H1 (cell line): ENCODE results near the gene PDK2.

ENCODE experiments used
- BRCA1 ChIP-seq: IDR thresholded peaks from 2 replicates; pipeline ENCODE4 v1.6.1; 2012; ENCODE audit warnings: low read depth, low read length, improper control_type of control experiment
- CHD7 ChIP-seq: fragments of 300-600 bp; sonication (generic); IDR thresholded peaks from 2 replicates; pipeline ENCODE4 v1.7.1; 2012; ENCODE audit warnings: low read length, moderate library complexity, mild to moderate bottlenecking, inconsistent platforms; ENCODE audit not compliant: insufficient replicate concordance
- CREB1 ChIP-seq: IDR thresholded peaks from 2 replicates; pipeline ENCODE4 v1.6.1; 2012; ENCODE audit warnings: inconsistent platforms
- EP300 ChIP-seq, 2 experiments: IDR thresholded peaks; 1 replicate in 1 of 2; 2 replicates in 1 of 2; pipeline ENCODE4 v1.6.1; 2011 to 2012; ENCODE audit warnings: low read depth in 2 of 2, low read length in 2 of 2, mild to moderate bottlenecking in 2 of 2, borderline replicate concordance in 1 of 2, inconsistent platforms in 1 of 2, moderate library complexity in 1 of 2
- EZH2 ChIP-seq: fragments of 200-600 bp; sonication (generic); IDR thresholded peaks from 2 replicates; pipeline ENCODE4 v1.7.1; 2012; ENCODE audit warnings: low read depth, mild to moderate bottlenecking, moderate library complexity, low read length, inconsistent platforms; ENCODE audit not compliant: severe bottlenecking
- GABPA ChIP-seq: IDR thresholded peaks from 2 replicates; pipeline ENCODE4 v1.6.1; 2011; ENCODE audit warnings: mild to moderate bottlenecking, low read length, moderate library complexity, borderline replicate concordance; ENCODE audit not compliant: insufficient read depth
- MAX ChIP-seq: IDR thresholded peaks from 2 replicates; pipeline ENCODE4 v1.6.1; 2012; ENCODE audit warnings: inconsistent platforms
- POLR2A ChIP-seq, 2 experiments: IDR thresholded peaks; 1 replicate in 1 of 2; 2 replicates in 1 of 2; pipeline ENCODE4 v1.6.1; 2011; ENCODE audit warnings: low read depth in 2 of 2, low read length in 2 of 2, mild to moderate bottlenecking in 2 of 2; ENCODE audit errors: control extremely low read depth in 1 of 2
- POLR2AphosphoS5 ChIP-seq: IDR thresholded peaks from 2 replicates; pipeline ENCODE4 v1.6.1; 2011; ENCODE audit warnings: low read depth, low read length
- TAF1 ChIP-seq: IDR thresholded peaks from 2 replicates; pipeline ENCODE4 v1.6.1; 2011; ENCODE audit warnings: mild to moderate bottlenecking, low read depth, low read length
- TEAD4 ChIP-seq: IDR thresholded peaks from 2 replicates; pipeline ENCODE4 v1.6.1; 2012; ENCODE audit warnings: low read depth, low read length, inconsistent platforms, mixed read lengths
- ZNF274 ChIP-seq: IDR thresholded peaks from 2 replicates; pipeline ENCODE4 v1.7.0; 2012; ENCODE audit warnings: low read length, borderline replicate concordance; ENCODE audit errors: extremely low read depth
- TF ChIP-seq, protein P1 (sequence below), 3 experiments: IDR thresholded peaks; 1 replicate in 2 of 3; 2 replicates in 1 of 3; pipeline versions ENCODE4 v1.5.1 to v1.6.1; 2011; ENCODE audit warnings: low read length in 3 of 3, mild to moderate bottlenecking in 3 of 3, inconsistent platforms in 2 of 3, low read depth in 1 of 3, moderate library complexity in 1 of 3; ENCODE audit not compliant: insufficient read depth in 1 of 3; ENCODE audit errors: control extremely low read depth in 1 of 3
- TF ChIP-seq, protein P2 (sequence below): IDR thresholded peaks from 2 replicates; pipeline ENCODE4 v1.6.1; 2011; ENCODE audit warnings: low read length, improper control_type of control experiment

DNA sequence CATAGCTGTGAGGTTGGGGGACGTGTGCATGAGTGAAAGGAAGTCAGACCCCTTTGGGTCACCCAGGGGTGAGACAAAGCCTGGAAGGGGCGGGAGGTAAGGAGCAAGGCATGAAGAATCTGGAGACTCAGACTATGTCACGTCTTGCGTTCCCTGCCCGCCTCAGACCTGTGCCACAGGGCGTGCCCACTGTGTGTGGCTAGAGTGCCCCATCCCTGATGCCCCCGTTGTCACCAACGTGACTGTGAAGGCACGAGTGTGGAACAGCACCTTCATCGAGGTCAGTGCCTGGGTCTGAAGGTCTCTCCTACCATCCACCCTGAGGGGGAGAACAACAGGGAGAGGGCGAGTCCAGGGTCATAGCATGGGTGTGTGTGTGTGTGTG is 15.1 kb upstream of the PDK2 start:
- TF ChIP-seq CREB1 = no peak
- TF ChIP-seq, protein P1, sequence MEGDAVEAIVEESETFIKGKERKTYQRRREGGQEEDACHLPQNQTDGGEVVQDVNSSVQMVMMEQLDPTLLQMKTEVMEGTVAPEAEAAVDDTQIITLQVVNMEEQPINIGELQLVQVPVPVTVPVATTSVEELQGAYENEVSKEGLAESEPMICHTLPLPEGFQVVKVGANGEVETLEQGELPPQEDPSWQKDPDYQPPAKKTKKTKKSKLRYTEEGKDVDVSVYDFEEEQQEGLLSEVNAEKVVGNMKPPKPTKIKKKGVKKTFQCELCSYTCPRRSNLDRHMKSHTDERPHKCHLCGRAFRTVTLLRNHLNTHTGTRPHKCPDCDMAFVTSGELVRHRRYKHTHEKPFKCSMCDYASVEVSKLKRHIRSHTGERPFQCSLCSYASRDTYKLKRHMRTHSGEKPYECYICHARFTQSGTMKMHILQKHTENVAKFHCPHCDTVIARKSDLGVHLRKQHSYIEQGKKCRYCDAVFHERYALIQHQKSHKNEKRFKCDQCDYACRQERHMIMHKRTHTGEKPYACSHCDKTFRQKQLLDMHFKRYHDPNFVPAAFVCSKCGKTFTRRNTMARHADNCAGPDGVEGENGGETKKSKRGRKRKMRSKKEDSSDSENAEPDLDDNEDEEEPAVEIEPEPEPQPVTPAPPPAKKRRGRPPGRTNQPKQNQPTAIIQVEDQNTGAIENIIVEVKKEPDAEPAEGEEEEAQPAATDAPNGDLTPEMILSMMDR (IDR thresholded peaks at IDR 0.05; ENCODE audit: control extremely low read depth in 1 of 3, insufficient read depth in 1 of 3, low read depth in 1 of 3, low read length in 3 of 3) = no peak
- no peak for TF ChIP-seq TAF1
- TF ChIP-seq, protein P2, sequence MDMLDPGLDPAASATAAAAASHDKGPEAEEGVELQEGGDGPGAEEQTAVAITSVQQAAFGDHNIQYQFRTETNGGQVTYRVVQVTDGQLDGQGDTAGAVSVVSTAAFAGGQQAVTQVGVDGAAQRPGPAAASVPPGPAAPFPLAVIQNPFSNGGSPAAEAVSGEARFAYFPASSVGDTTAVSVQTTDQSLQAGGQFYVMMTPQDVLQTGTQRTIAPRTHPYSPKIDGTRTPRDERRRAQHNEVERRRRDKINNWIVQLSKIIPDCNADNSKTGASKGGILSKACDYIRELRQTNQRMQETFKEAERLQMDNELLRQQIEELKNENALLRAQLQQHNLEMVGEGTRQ = no peak
- TF ChIP-seq POLR2A (IDR thresholded peaks at IDR 0.05; ENCODE audit: control extremely low read depth in 1 of 2, low read depth in 2 of 2, low read length in 2 of 2) = no peak
- no peak for TF ChIP-seq CHD7
- no peak for TF ChIP-seq MAX
- TF ChIP-seq BRCA1 = no peak
- no peak for TF ChIP-seq POLR2AphosphoS5
- TF ChIP-seq ZNF274 = no peak
- no peak for TF ChIP-seq TEAD4
- no peak for TF ChIP-seq EP300 (IDR thresholded peaks at IDR 0.05; ENCODE audit: borderline replicate concordance in 1 of 2, low read depth in 2 of 2, low read length in 2 of 2)
- TF ChIP-seq GABPA = no peak
- no peak for TF ChIP-seq EZH2
